HG03139 (cell line): ENCODE results near the gene RBM20.

ENCODE experiments used
- ATAC-seq: cut with Tn5 transposase; IDR thresholded peaks from one replicate; pipeline ENCODE4 v1.9.1; 2021; ENCODE audit not compliant: unreplicated experiment

RBM20 gene

GRCh38 chr10:110803830-110804338, 159.7 kb downstream of the RBM20 start:
- ATAC-seq = peak; percentile 74

GRCh38 chr10:110804376-110804775, 160.2 kb downstream of the RBM20 start:
- no peak for ATAC-seq

GRCh38 chr10:110805292-110805691, 161.2 kb downstream of the RBM20 start:
- no peak for ATAC-seq

- ATAC-seq = no peak
These were observed 162.2 kb downstream of the RBM20 start for GRCh38 chr10:110806335-110806734.

- ATAC-seq = no peak
These were observed 164.0 kb downstream of the RBM20 start for GRCh38 chr10:110808123-110808522.

- no peak for ATAC-seq
These were observed 164.5 kb downstream of the RBM20 start for GRCh38 chr10:110808615-110809014.

GRCh38 chr10:110810625-110811024, 166.5 kb downstream of the RBM20 start:
- no peak for ATAC-seq

GRCh38 chr10:110811791-110812581, 167.8 kb downstream of the RBM20 start:
- no peak for ATAC-seq

- ATAC-seq = no peak
These were observed 168.4 kb downstream of the RBM20 start for GRCh38 chr10:110812583-110812982.

GRCh38 chr10:110813743-110814472, 169.8 kb downstream of the RBM20 start:
- no peak for ATAC-seq

- ATAC-seq = no peak
These were observed 171.3 kb downstream of the RBM20 start for GRCh38 chr10:110815354-110816004.

- no peak for ATAC-seq
These were observed 173.5 kb downstream of the RBM20 start for GRCh38 chr10:110817614-110818013.

- no peak for ATAC-seq
These were observed 174.4 kb downstream of the RBM20 start for GRCh38 chr10:110818311-110819256.

- ATAC-seq = no peak
These were observed 176.2 kb downstream of the RBM20 start for GRCh38 chr10:110820321-110820814.

GRCh38 chr10:110821508-110821907, 177.4 kb downstream of the RBM20 start:
- ATAC-seq = no peak

- ATAC-seq = no peak
These were observed 178.0 kb downstream of the RBM20 start for GRCh38 chr10:110822035-110822711.

- ATAC-seq = no peak
These were observed 178.7 kb downstream of the RBM20 start for GRCh38 chr10:110822712-110823311.

GRCh38 chr10:110824152-110824441, 180.0 kb downstream of the RBM20 start:
- ATAC-seq = no peak

- ATAC-seq = no peak
These were observed 180.5 kb downstream of the RBM20 start for GRCh38 chr10:110824660-110825059.

GRCh38 chr10:110825508-110825907, 181.4 kb downstream of the RBM20 start:
- no peak for ATAC-seq
